ENCODE data around the gene ATP9B. TPM values are rescaled to one million over a fixed set of nuclear protein-coding genes. Genes with fewer than 3 reads are reported as not detected.
"Not testable (repeated sequence)": the region's sequence is repeated elsewhere in the genome, so short reads cannot be mapped to it uniquely, and the experiment has no call there.

ATP9B gene
- total and polyA plus RNA-seq, 9 donors: 19.9 to 72.1 (median 43.2) TPM

DNA sequence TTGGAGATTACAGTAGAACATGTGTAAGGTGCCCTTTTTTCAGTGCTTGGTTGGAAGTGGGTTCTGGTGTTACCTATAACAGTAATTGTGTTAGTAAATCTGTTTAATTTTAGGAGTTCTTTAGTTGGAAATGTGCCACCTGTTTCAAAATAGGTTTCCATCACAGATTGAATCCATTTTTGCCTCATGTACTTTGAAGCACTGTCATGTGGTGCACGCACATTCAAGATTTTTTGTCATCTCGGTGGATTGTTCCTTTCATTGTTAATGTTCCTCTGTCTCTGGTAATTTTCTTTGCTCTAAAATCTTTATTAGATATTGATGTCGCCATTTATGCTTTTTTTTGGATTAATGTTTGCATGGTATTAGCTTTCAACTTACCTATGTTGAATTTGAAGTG is 1.3 kb downstream of the ATP9B start:
- DNase-seq: no peak
- Histone ChIP-seq H3K36me3 (no peaks in the 10 kb centered on the region), H3K27me3 (no peaks in the 10 kb centered on the region), H3K27ac (no peak overlapping the region), H3K4me1 (ENCODE audit: insufficient read depth) (no peaks in the 10 kb centered on the region), H3K4me3 (peak overlapping the region; percentile 100), H3K9me3 (no peaks in the 10 kb centered on the region)
- TF ChIP-seq POLR2A (IDR thresholded peaks at IDR 0.05) (no peak), EP300 (IDR thresholded peaks at IDR 0.05) (no peak)
- TF ChIP-seq, protein P1, sequence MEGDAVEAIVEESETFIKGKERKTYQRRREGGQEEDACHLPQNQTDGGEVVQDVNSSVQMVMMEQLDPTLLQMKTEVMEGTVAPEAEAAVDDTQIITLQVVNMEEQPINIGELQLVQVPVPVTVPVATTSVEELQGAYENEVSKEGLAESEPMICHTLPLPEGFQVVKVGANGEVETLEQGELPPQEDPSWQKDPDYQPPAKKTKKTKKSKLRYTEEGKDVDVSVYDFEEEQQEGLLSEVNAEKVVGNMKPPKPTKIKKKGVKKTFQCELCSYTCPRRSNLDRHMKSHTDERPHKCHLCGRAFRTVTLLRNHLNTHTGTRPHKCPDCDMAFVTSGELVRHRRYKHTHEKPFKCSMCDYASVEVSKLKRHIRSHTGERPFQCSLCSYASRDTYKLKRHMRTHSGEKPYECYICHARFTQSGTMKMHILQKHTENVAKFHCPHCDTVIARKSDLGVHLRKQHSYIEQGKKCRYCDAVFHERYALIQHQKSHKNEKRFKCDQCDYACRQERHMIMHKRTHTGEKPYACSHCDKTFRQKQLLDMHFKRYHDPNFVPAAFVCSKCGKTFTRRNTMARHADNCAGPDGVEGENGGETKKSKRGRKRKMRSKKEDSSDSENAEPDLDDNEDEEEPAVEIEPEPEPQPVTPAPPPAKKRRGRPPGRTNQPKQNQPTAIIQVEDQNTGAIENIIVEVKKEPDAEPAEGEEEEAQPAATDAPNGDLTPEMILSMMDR (IDR thresholded peaks at IDR 0.05): no peak
- intact Hi-C loops (cut with DNase I): no loop called here
- 91 to 96% (median 95%) methylated on average over 3 of the region's 3 CpGs for WGBS, 3 donors

DNA sequence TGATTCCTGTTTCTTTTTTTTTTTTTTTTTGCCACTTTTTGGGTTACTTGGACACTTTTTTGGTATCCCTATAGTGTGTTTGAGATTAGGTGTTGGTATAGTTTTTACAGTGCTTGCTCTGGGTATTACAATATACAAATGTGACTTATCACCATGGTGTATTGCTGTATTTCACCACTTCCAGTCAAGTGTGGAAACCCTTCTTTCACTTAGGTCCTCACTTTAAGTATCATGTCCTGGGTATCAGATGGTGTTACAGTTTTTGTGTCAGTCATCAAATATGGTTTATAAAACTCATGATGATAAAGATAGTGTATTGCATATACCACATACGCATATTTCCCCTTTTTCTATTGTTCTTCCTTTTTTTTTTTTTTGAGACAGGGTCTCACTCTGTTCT is 1.8 kb downstream of the ATP9B start:
- Histone ChIP-seq H3K36me3 (no peaks in the 10 kb centered on the region), H3K27me3 (no peaks in the 10 kb centered on the region), H3K9me3 (no peaks in the 10 kb centered on the region), H3K27ac (no peak overlapping the region), H3K4me3 (no peak overlapping the region), H3K4me1 (ENCODE audit: insufficient read depth) (no peaks in the 10 kb centered on the region)
- intact Hi-C loops (cut with DNase I): no loop called here
- WGBS, 3 donors: 94 to 95% (median 94%) methylated on average over 1 of the region's 1 CpG
- TF ChIP-seq, protein P1 (IDR thresholded peaks at IDR 0.05): no peak
- TF ChIP-seq EP300 (IDR thresholded peaks at IDR 0.05) (no peak), POLR2A (IDR thresholded peaks at IDR 0.05) (no peak)
- DNase-seq: no peak

DNA sequence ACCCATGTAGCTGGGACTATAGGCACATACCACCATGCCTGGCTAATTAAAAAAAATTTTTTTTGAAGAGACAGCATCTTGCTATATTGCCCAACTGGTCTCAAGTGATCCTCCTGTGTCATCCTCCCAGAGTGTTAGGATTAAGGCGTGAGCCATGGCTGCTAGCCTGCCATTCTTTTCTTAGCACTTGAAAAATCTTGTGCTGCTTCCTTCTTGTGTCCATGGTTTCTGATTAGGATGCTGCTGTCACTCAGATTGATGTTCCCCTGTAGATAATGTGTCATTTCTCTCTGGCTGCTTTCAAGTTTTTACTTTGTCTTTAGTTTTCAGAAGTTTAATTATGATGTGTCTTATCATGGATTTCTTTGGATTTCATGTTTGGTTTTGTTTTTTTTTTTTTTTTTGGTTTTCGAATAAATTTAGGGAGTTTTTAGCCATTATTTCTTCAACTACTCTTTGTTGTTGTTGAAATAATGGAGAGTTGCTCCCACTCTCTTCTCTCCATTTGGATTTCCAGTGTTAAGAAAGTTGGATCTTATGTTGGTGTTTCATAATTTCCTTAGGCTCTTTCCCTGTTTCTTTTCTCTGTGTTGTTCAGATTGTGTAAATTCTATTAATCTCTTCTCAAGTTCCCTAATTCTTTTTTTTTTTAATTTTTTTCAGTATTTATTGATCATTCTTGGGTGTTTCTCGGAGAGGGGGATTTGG is 2.5 kb downstream of the ATP9B start:
- TF ChIP-seq EP300 (IDR thresholded peaks at IDR 0.05) (no peak), POLR2A (IDR thresholded peaks at IDR 0.05) (no peak)
- TF ChIP-seq, protein P1 (IDR thresholded peaks at IDR 0.05): no peak
- no peak for DNase-seq
- Histone ChIP-seq H3K4me3 (no peak overlapping the region), H3K27me3 (no peaks in the 10 kb centered on the region), H3K27ac (no peak overlapping the region), H3K9me3 (no peaks in the 10 kb centered on the region), H3K36me3 (no peaks in the 10 kb centered on the region), H3K4me1 (ENCODE audit: insufficient read depth) (no peaks in the 10 kb centered on the region)
- WGBS, 3 donors: 96 to 100% (median 97%) methylated on average over 3 of the region's 3 CpGs
- intact Hi-C loops (cut with DNase I): no loop called here

DNA sequence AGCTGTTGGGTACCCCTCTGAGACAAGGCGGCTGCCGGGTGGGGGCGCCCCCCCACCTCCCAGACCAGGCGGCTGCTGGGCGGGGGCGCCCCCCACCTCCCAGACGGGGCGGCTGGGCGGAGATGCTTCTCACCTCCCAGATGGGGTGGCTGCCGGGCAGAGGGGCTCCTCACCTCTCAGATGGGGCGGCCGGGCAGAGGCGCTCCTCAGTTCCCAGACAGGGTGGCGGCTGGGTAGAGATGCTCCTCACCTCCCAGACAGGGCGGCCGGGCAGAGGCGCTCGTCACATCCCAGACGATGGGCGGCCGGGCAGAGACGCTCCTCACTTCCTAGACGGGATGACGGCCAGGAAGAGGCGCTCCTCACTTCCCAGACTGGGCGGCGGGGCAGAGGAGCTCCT is 3.5 kb downstream of the ATP9B start:
- 89 to 98% (median 96%) methylated on average over 27 of the region's 27 CpGs for WGBS, 3 donors
- H3K9me3 ChIP-seq; H3K4me3 ChIP-seq; H3K27ac ChIP-seq; intact Hi-C loops (cut with DNase I); H3K4me1 ChIP-seq (ENCODE audit: insufficient read depth); H3K36me3 ChIP-seq; H3K27me3 ChIP-seq: not testable (repeated sequence)
- peak in 1 of 5 donors; percentile 25 for DNase-seq

DNA sequence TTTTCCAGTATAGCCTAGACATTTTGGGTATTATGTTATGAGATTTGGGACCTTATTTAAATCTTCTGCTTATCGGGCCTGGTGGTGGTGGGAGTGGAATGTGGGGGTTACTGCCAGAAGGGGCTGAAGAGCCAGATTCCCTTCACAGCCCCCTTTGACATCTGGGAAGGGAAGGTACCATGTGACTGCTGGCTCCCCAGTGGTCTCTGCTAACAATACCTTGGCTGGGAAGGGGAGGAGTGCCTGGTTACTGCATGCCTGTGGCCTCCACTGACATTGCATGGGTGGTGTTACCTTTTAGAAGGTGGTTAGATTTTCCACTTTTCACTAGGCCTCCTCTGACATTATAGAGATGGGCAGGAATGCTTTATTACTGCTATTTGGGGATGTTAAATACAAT is 8.0 kb downstream of the ATP9B start:
- no peak for DNase-seq
- intact Hi-C loops (cut with DNase I): no loop called here
- no peak for TF ChIP-seq POLR2A (IDR thresholded peaks at IDR 0.05)
- TF ChIP-seq, protein P1 (IDR thresholded peaks at IDR 0.05): no peak
- no peak for TF ChIP-seq EP300 (IDR thresholded peaks at IDR 0.05)
- Histone ChIP-seq H3K9me3 (no peaks in the 10 kb centered on the region), H3K4me3 (no peak overlapping the region), H3K36me3 (peaks cover 4% of the 10 kb centered on the region), H3K27ac (no peak overlapping the region), H3K4me1 (ENCODE audit: insufficient read depth) (peaks cover 3% of the 10 kb centered on the region), H3K27me3 (no peaks in the 10 kb centered on the region)
- WGBS, 3 donors: 48 to 60% (median 55%) methylated on average over 1 of the region's 1 CpG

DNA sequence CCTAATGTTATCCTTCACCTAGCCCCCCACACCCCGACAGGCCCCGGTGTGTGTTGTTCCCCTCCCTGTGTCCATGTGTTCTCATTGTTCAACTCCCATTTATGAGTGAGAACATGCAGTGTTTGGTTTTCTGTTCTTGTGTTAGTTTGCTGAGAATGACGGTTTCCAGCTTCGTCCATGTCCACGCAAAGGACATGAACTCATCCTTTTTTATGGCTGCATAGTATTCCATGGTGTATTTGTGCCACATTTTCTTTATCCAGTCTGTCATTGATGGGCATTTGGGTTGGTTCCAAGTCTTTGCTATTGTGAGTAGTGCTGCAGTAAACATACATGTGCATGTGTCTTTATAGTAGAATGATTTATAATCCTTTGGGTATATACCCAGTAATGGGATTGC is 9.6 kb downstream of the ATP9B start:
- H3K4me3 ChIP-seq; H3K27ac ChIP-seq; DNase-seq; H3K9me3 ChIP-seq; intact Hi-C loops (cut with DNase I); H3K36me3 ChIP-seq; H3K4me1 ChIP-seq (ENCODE audit: insufficient read depth); H3K27me3 ChIP-seq: not testable (repeated sequence)
- WGBS, 3 donors: 98 to 100% (median 99%) methylated on average over 5 of the region's 5 CpGs

All from ovary (tissue), 9 donors.